ENCODE measurements around the gene GRAMD1A. TPM values are rescaled to one million over a fixed set of nuclear protein-coding genes. Genes with fewer than 3 reads are reported as not detected.
"Not testable (repeated sequence)": the region's sequence is repeated elsewhere in the genome, so short reads cannot be mapped to it uniquely, and the experiment has no call there.

The GRAMD1A gene
- total RNA-seq, 2 experiments from 2014 or later: 109 to 127 TPM

GRCh38 chr19:34998777-34999497, 1.2 kb upstream of the GRAMD1A start:
- H3K36me3 Mint-ChIP-seq: peaks cover 20% of the 10 kb centered on the region
- CTCF ChIA-PET: interaction anchor here (4.0 kb wide), 1 partner anchor 27 kb away, joined by 18 read pairs; no protein-coding TSS in a partner anchor
- no peaks in the 10 kb centered on the region for H3K9me3 Mint-ChIP-seq (ENCODE audit: low read depth)
- DNase-seq (no peak), ATAC-seq (no peak)
- H3K27ac Mint-ChIP-seq: peak overlapping the region; percentile 92
- H3K27me3 Mint-ChIP-seq: no peaks in the 10 kb centered on the region
- H3K4me3 Mint-ChIP-seq: peak overlapping the region; percentile 76
- H3K4me1 Mint-ChIP-seq: peaks cover 73% of the 10 kb centered on the region

DNA sequence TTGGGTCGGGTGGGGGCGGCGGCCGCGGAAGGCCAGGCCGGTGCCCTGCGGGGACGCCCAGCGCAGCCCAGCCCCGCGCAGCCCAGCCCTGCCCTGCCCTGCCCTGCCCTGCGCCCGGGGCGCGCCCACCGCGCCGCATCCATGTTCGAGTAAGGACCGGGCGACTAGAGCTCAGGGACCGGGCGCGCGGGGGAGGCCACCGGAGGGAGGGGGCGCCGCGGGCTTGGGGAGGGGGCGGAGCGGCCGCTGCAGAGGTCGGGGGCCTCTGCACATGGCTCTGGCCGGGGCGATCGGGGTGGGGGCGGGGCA, 169 bp downstream of the GRAMD1A start:
- CTCF ChIA-PET: interaction anchor here (1.1 to 4.4 kb wide), 4 partner anchors 10 to 28 kb away, joined by 3 to 38 read pairs (median 12); no protein-coding TSS in a partner anchor
- Mint-ChIP-seq H3K36me3 (peaks cover 21% of the 10 kb centered on the region), H3K9me3 (ENCODE audit: low read depth) (no peaks in the 10 kb centered on the region), H3K27me3 (no peaks in the 10 kb centered on the region), H3K4me3 (peak overlapping the region; percentile 76), H3K27ac (no peak overlapping the region), H3K4me1 (peaks cover 71% of the 10 kb centered on the region)
- no peak for DNase-seq
- ATAC-seq: no peak

- DNase-seq (peak; percentile 86), ATAC-seq (peak; percentile 21)
- H3K4me3 Mint-ChIP-seq: peak overlapping the region; percentile 91
- H3K4me1 Mint-ChIP-seq: peaks cover 69% of the 10 kb centered on the region
- H3K36me3 Mint-ChIP-seq: peaks cover 24% of the 10 kb centered on the region
- H3K27ac Mint-ChIP-seq: peak overlapping the region; percentile 91
- no peaks in the 10 kb centered on the region for H3K9me3 Mint-ChIP-seq (ENCODE audit: low read depth)
- CTCF ChIA-PET: interaction anchor here (1.1 to 4.4 kb wide), 7 partner anchors 11 to 124 kb away, joined by 3 to 38 read pairs (median 3); no protein-coding TSS in a partner anchor
- H3K27me3 Mint-ChIP-seq: no peaks in the 10 kb centered on the region
Measured at GRCh38 chr19:35000647-35001501, 751 bp downstream of the GRAMD1A start.

DNA sequence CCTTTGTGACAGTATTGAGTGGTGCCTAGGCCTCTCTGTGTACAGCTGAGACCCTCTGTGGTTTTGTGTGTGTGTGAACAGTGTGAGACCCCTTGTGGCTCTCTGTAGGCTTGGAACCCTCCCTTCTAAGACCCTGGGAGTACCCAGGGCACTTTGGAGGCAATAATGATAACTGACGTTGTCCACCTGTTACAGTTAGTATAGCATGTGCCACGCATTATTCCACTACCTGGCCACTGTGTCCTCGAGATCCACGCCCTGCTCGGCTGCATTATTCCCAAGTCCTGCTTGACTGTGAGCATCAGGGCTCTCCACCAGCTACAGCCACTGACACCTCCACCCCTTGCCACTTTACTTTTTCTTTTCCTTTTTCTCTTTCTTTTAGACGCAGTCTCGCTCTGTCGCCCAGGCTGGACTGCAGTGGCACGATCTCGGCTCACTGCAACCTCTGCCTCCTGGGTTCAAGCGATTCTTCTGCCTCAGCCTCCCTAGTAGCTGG, 2.0 kb downstream of the GRAMD1A start:
- H3K36me3 Mint-ChIP-seq: peaks cover 28% of the 10 kb centered on the region
- no peak for DNase-seq
- CTCF ChIA-PET: interaction anchor here (1.3 to 4.4 kb wide), 5 partner anchors 10 to 35 kb away, joined by 3 to 38 read pairs (median 3); no protein-coding TSS in a partner anchor
- peak overlapping the region; percentile 91 for H3K4me3 Mint-ChIP-seq
- peaks cover 60% of the 10 kb centered on the region for H3K4me1 Mint-ChIP-seq
- ATAC-seq: no peak
- H3K27ac Mint-ChIP-seq: peak overlapping the region; percentile 91
- H3K9me3 Mint-ChIP-seq (ENCODE audit: low read depth): no peaks in the 10 kb centered on the region
- H3K27me3 Mint-ChIP-seq: no peaks in the 10 kb centered on the region

DNA sequence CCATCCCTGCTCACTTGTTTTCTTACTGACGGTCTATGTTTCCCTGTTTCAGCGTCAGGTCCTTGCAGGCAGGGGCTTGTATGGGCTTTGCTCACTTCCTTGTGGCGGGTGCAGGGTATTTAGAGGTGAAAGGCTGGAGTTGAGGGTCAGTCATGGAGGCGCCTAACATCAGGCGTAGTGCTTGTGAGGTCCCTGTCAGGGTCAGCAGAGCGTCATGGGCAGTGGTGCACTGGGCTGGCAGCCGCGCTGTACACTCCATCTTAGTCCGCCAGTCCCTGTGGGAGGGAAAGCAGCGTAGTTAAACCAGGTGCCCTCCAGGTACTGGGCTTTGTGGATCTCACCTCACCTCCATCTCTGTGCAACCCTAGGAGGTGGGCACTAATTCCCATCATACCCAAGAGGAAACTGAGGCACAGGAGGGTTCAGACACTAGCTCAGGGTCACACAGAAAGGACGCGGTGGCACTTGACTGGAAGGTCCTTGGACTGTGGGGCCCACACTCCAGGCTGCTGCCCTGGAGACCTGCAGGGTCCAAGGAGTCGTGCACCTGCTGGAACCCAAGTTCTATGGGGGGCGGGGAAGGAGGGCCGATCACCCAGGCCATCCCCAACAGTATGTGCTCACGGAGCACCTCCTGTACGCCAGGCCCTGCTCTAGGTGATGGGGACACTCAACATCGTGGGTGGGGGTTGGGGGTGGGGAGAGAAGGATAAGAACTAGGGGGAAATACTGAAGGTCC, 4.6 kb downstream of the GRAMD1A start:
- Mint-ChIP-seq H3K27me3 (no peaks in the 10 kb centered on the region), H3K4me1 (peaks cover 41% of the 10 kb centered on the region), H3K36me3 (peaks cover 33% of the 10 kb centered on the region), H3K9me3 (ENCODE audit: low read depth) (no peaks in the 10 kb centered on the region), H3K4me3 (no peak overlapping the region), H3K27ac (no peak overlapping the region)
- CTCF ChIA-PET: no interaction called here
- DNase-seq: no peak
- ATAC-seq: no peak

DNA sequence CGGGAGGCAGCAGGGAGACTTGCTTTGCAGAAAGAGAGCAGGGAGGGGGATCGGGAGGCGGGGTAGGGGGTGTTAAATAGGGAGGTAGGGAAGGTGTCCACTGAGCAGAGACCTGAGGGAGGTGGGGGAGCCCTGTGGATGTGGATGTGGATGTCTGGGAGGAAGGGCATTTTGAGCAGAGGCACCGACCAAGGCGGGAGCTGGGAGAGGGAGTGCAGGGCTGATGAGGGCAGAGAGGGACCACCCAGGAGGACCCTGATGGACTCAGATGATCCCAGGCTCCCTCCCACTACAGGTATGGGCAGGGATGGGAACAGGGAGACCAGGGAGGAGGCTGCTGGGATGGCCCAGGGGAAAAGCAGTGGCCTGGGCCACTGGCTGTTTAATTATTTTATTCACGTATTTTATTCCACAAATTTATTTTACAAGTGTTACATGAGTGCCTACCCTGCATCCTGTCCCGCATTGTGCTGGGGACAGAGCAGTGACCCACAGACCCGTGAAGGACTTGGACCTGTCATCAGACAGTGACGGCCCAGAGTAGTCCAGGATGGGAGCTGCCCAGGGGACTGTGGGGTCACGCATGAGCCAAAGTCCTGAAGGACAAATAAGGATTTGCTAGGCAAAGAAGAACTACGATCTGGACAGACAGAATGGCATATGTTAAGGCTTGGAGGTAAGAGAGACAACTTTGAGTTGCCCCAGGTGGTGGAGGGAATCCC, 5.3 kb downstream of the GRAMD1A start:
- Mint-ChIP-seq H3K27ac (no peak overlapping the region), H3K36me3 (peaks cover 37% of the 10 kb centered on the region), H3K27me3 (no peaks in the 10 kb centered on the region), H3K4me1 (peaks cover 45% of the 10 kb centered on the region), H3K4me3 (no peak overlapping the region), H3K9me3 (ENCODE audit: low read depth) (no peaks in the 10 kb centered on the region)
- CTCF ChIA-PET: no interaction called here
- ATAC-seq: no peak
- DNase-seq: no peak

DNA sequence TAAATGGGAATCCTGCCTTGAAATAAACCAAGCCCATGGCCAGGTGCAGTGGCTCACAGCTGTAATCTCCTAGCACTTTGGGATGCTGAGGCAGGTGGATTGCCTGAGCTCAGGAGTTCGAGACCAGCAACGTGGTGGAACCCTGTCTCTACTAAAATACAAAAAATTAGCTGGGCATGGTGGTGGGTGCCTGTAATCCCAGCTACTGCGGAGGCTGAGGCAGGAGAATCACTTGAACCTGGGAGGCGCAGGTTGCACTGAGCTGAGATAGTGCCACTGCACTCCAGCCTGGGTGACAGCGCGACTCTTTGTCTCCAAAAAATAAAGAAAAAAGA, 5.9 kb downstream of the GRAMD1A start:
- H3K9me3 Mint-ChIP-seq (ENCODE audit: low read depth); CTCF ChIA-PET; ATAC-seq; H3K4me3 Mint-ChIP-seq; H3K27me3 Mint-ChIP-seq; DNase-seq; H3K27ac Mint-ChIP-seq: not testable (repeated sequence)
- peaks cover 49% of the 10 kb centered on the region for H3K4me1 Mint-ChIP-seq
- H3K36me3 Mint-ChIP-seq: peaks cover 38% of the 10 kb centered on the region

DNA sequence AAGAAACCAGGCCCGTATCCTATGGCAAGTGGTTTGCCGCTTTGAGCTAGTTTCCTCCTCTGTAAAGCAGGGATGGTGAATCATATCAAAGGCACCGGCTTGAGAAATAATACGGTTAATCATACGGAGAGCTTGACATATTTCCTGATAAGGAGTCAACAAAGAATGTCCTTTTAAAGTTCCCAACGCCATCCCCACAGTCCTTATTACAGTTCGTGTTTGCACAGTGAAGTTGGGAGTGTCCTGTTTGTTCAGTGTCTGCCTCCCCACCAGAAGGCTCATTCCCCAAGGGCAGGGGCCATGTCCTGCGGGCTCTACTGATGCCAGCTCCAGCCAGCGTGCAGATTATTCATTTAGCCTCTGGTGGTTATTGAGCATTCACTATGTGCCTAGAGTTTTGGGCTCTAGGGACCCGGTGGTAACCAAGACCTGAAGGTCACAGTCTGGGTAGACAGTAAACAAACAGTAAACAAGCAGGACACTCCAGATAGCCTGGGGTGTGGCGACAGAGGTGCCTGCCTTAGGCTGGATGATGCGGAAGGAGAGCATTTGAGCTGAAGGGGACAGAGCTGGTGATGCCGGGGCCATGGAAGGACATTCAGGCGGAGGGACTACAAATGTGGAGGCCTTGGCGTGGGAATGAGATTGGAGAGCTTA, 6.3 kb downstream of the GRAMD1A start:
- Mint-ChIP-seq H3K4me3 (no peak overlapping the region), H3K27ac (peak overlapping the region; percentile 20), H3K27me3 (no peaks in the 10 kb centered on the region), H3K4me1 (peaks cover 49% of the 10 kb centered on the region), H3K36me3 (peaks cover 38% of the 10 kb centered on the region), H3K9me3 (ENCODE audit: low read depth) (no peaks in the 10 kb centered on the region)
- CTCF ChIA-PET: interaction anchor here (1.5 to 2.6 kb wide), 2 partner anchors 9 to 34 kb away, joined by 3 to 12 read pairs; no protein-coding TSS in a partner anchor
- ATAC-seq (no peak), DNase-seq (no peak)

GRCh38 chr19:35006999-35007365, 6.9 kb downstream of the GRAMD1A start:
- Mint-ChIP-seq H3K27me3 (no peaks in the 10 kb centered on the region), H3K36me3 (peaks cover 36% of the 10 kb centered on the region), H3K9me3 (ENCODE audit: low read depth) (no peaks in the 10 kb centered on the region), H3K4me1 (peaks cover 49% of the 10 kb centered on the region), H3K27ac (peak overlapping the region; percentile 20), H3K4me3 (no peak overlapping the region)
- ATAC-seq (no peak), DNase-seq (no peak)
- CTCF ChIA-PET: interaction anchor here (1.5 to 2.6 kb wide), 2 partner anchors 10 to 35 kb away, joined by 3 to 12 read pairs; no protein-coding TSS in a partner anchor

DNA sequence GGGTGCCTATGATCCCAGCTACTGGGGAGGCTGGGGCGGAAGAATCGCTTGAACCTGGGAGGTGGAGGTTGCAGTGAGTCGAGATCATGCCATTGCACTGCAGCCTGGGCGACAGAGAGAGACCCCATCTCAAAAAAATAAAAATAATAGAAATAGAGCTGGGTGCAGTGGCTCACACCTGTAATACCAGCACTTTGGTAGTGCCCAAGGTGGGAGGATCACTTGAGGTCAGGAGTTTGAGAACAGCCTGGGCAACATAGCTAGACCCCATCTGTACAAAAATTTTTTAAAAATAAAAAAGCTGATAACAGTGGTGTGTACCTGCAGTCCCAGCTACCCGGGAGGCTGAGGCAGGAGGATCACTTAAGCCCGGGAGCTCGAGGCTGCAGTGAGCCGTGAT, 7.3 kb downstream of the GRAMD1A start:
- DNase-seq; ATAC-seq; H3K27me3 Mint-ChIP-seq; H3K27ac Mint-ChIP-seq; H3K4me3 Mint-ChIP-seq; H3K9me3 Mint-ChIP-seq (ENCODE audit: low read depth): not testable (repeated sequence)
- CTCF ChIA-PET: interaction anchor here (1.3 to 2.6 kb wide), 3 partner anchors 10 to 35 kb away, joined by 3 to 12 read pairs (median 5); no protein-coding TSS in a partner anchor
- Mint-ChIP-seq H3K36me3 (peaks cover 36% of the 10 kb centered on the region), H3K4me1 (peaks cover 49% of the 10 kb centered on the region)

DNA sequence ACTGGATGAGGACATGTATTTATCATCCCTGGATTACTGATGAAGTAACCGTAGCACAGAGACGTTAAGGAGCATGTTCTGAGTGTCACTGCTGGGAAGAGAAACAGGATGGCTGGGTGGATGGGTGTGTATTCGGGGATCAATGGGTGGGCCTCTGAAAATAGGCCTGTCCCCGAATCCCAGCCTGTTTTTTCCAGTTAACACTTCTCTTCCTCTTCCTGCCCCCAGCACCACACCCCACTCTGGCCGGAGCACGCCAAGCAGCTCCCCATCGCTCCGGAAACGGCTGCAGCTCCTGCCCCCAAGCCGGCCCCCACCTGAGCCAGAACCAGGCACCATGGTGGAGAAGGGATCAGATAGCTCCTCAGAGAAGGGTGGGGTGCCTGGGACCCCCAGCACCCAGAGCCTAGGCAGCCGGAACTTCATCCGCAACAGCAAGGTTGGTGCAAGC, 8.8 kb downstream of the GRAMD1A start:
- Mint-ChIP-seq H3K36me3 (peaks cover 34% of the 10 kb centered on the region), H3K9me3 (ENCODE audit: low read depth) (no peaks in the 10 kb centered on the region)

More for the DNA sequence above, 8.8 kb downstream of the GRAMD1A start:
- CTCF ChIA-PET: interaction anchor here (0.6 to 2.6 kb wide), 3 partner anchors 35 to 103 kb away, joined by 4 to 12 read pairs (median 5); no protein-coding TSS in a partner anchor
- Mint-ChIP-seq H3K27me3 (no peaks in the 10 kb centered on the region), H3K4me1 (peaks cover 49% of the 10 kb centered on the region), H3K4me3 (no peak overlapping the region), H3K27ac (no peak overlapping the region)
- DNase-seq (no peak), ATAC-seq (no peak)

All from activated CD8-positive, alpha-beta memory T cell treated with anti-CD3 and anti-CD28 coated beads, Interleukin-2, amount 10 ng/mL, durations not matched to agents 7 days and 5 days (primary cell).